ENCODE measurements around the gene MGAT3.
A peak's percentile ranks its signal among the peaks of the same experiment; 100 is the strongest.

The MGAT3 gene

GRCh38 chr22:39477542-39477941 is 20.7 kb downstream of the MGAT3 start:
- Histone ChIP-seq H3K4me3 (ENCODE audit: low read depth, low read length) (no peak overlapping the region), H3K9me3 (ENCODE audit: control insufficient read depth, insufficient read depth, low read depth, low read length) (no peaks in the 10 kb centered on the region), H3K27ac (ENCODE audit: extremely low read depth, low read depth, low read length) (no peak overlapping the region), H3K36me3 (ENCODE audit: control insufficient read depth in 2 of 2, insufficient read depth in 1 of 2, low read length in 2 of 2) (peaks cover 0 to 6% of the 10 kb centered on the region in 2 experiments; a peak in 1 of 3 replicates), H3K4me1 (ENCODE audit: control insufficient read depth, insufficient read depth, low read length) (no peaks in the 10 kb centered on the region)
- TF ChIP-seq ZNF768 (tag by site-specific recombination; IDR thresholded peaks at IDR 0.05): peak; percentile 81; the same call in 1 of the 2 replicates
- no peak for TF ChIP-seq TCF7L2 (IDR thresholded peaks at IDR 0.05; ENCODE audit: borderline replicate concordance, low read depth, low read length)
- POLR2A ChIA-PET: no interaction called here
- CTCF ChIA-PET: interaction anchor here (0.6 to 3.3 kb wide), 4 partner anchors 12 to 52 kb away, joined by 3 to 17 read pairs (median 4); no protein-coding TSS in a partner anchor

- Histone ChIP-seq H3K4me1 (ENCODE audit: control insufficient read depth, insufficient read depth, low read length) (no peaks in the 10 kb centered on the region), H3K27ac (ENCODE audit: extremely low read depth, low read depth, low read length) (no peak overlapping the region), H3K36me3 (ENCODE audit: control insufficient read depth in 2 of 2, insufficient read depth in 1 of 2, low read length in 2 of 2) (peaks cover 0 to 6% of the 10 kb centered on the region in 2 experiments; a peak in 1 of 3 replicates), H3K9me3 (ENCODE audit: control insufficient read depth, insufficient read depth, low read depth, low read length) (no peaks in the 10 kb centered on the region), H3K4me3 (ENCODE audit: low read depth, low read length) (no peak overlapping the region)
- ChIA-PET POLR2A (interaction anchor here (0.8 to 1.3 kb wide), 2 partner anchors 12 to 24 kb away, joined by 3 to 4 read pairs; partner anchors contain the start of gene MIEF1), CTCF (interaction anchor here (0.6 to 3.3 kb wide), 6 partner anchors 15 to 343 kb away, joined by 4 to 17 read pairs (median 4); no protein-coding TSS in a partner anchor)
- TF ChIP-seq REST (tag by site-specific recombination; IDR thresholded peaks at IDR 0.05): peak; percentile 96
- TF ChIP-seq ZNF274 (IDR thresholded peaks at IDR 0.05; ENCODE audit: low read length): no peak
- no peak for TF ChIP-seq ZNF274 (tag by site-specific recombination; IDR thresholded peaks at IDR 0.05; ENCODE audit: borderline replicate concordance)
- TF ChIP-seq ZIC2 (tag by site-specific recombination; IDR thresholded peaks at IDR 0.05): peak; percentile 64
Measured at GRCh38 chr22:39478441-39478850, 21.6 kb downstream of the MGAT3 start.

- TF ChIP-seq ZNF266 (tag by site-specific recombination; IDR thresholded peaks at IDR 0.05; ENCODE audit: low read depth): no peak
- TF ChIP-seq ZNF335 (tag by site-specific recombination; conservative IDR thresholded peaks at IDR 0.05): no peak
- CTCF ChIA-PET: interaction anchor here (1.1 to 3.3 kb wide), 5 partner anchors 8 to 148 kb away, joined by 3 to 17 read pairs (median 5); no protein-coding TSS in a partner anchor
Measured at GRCh38 chr22:39479254-39479653, 22.4 kb downstream of the MGAT3 start.

GRCh38 chr22:39480557-39480956 is 23.7 kb downstream of the MGAT3 start:
- no peak overlapping the region for H3K27ac ChIP-seq (ENCODE audit: extremely low read depth, low read depth, low read length)
- no peak overlapping the region for H3K4me3 ChIP-seq (ENCODE audit: low read depth, low read length)
- POLR2A ChIA-PET: interaction anchor here (1.5 to 1.8 kb wide), 2 partner anchors 22 to 40 kb away, joined by 5 to 8 read pairs; partner anchors contain the start of genes ATF4 and MIEF1
- H3K36me3 ChIP-seq (ENCODE audit: control insufficient read depth in 2 of 2, insufficient read depth in 1 of 2, low read length in 2 of 2): peaks cover 0 to 6% of the 10 kb centered on the region in 2 experiments; a peak in 1 of 3 replicates
- no peaks in the 10 kb centered on the region for H3K9me3 ChIP-seq (ENCODE audit: control insufficient read depth, insufficient read depth, low read depth, low read length)
- H3K4me1 ChIP-seq (ENCODE audit: control insufficient read depth, insufficient read depth, low read length): no peaks in the 10 kb centered on the region
- CTCF ChIA-PET: interaction anchor here (0.6 to 3.3 kb wide), 4 partner anchors 9 to 713 kb away, joined by 3 to 17 read pairs (median 4); no protein-coding TSS in a partner anchor
- TF ChIP-seq ZBTB49 (tag by site-specific recombination; IDR thresholded peaks at IDR 0.05; ENCODE audit: low read depth) (no peak), ZNF585B (tag by site-specific recombination; IDR thresholded peaks at IDR 0.05) (no peak), PRDM10 (tag by site-specific recombination; IDR thresholded peaks at IDR 0.05) (peak; percentile 49; the same call in 1 of the 2 replicates), ZNF335 (tag by site-specific recombination; conservative IDR thresholded peaks at IDR 0.05) (no peak), ZNF704 (tag by site-specific recombination; IDR thresholded peaks at IDR 0.05) (no peak), ZNF37A (tag by site-specific recombination; IDR thresholded peaks at IDR 0.05) (no peak), ZNF354C (tag by site-specific recombination; IDR thresholded peaks at IDR 0.05; ENCODE audit: borderline replicate concordance, low read depth) (no peak)

More at GRCh38 chr22:39479254-39479653, 22.4 kb downstream of the MGAT3 start:
- Histone ChIP-seq H3K4me1 (ENCODE audit: control insufficient read depth, insufficient read depth, low read length) (no peaks in the 10 kb centered on the region), H3K4me3 (ENCODE audit: low read depth, low read length) (no peak overlapping the region), H3K36me3 (ENCODE audit: control insufficient read depth in 2 of 2, insufficient read depth in 1 of 2, low read length in 2 of 2) (peaks cover 0 to 6% of the 10 kb centered on the region in 2 experiments; a peak in 1 of 3 replicates), H3K27ac (ENCODE audit: extremely low read depth, low read depth, low read length) (no peak overlapping the region), H3K9me3 (ENCODE audit: control insufficient read depth, insufficient read depth, low read depth, low read length) (no peaks in the 10 kb centered on the region)
- POLR2A ChIA-PET: interaction anchor here (1.3 to 1.8 kb wide), 3 partner anchors 11 to 41 kb away, joined by 4 to 8 read pairs (median 5); partner anchors contain the start of genes ATF4 and MIEF1
